T-helper 2 cell treated with Interferon-gamma antibody and Interleukin-4, amounts not matched to agents 100 ng/mL and 5 ng/mL, for 36 hours (primary cell): ENCODE measurements around the gene LACRT. TPM values are rescaled to one million over a fixed set of nuclear protein-coding genes. Genes with fewer than 3 reads are reported as not detected.

ENCODE experiments used
- intact Hi-C: fragments of 100-400 bp; cut with micrococcal nuclease; formaldehyde crosslinking; loops from one replicate; pipeline ENCODE4 v1.15.1; 2023
- total RNA-seq: library from RNA; stranded (reverse); gene quantifications from 2 replicates; pipeline ENCODE4 v1.2.3, GENCODE V29; 2022

Gene LACRT
- total RNA-seq, 1 donor from 2014 or later = not detected

DNA sequence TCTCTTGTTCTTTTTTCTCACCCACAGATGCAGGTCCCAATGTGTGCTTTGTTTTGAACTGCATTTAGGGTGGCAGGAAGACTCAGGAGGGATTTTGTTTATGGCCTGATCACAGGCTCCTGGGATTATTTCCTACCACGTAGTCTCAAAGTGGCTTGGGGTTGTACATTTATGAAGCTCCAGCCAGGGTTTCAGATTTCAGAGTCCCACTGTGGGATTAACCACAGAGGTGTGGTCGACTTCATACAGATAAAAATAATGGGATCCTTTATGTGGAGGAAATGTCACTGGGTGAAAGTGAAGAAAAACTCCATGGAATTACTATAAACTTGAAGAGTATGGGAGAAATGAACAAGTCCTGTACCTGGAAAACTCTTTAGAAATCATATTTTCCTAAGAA is 32.0 kb downstream of the LACRT start:
- intact Hi-C loops = loop anchor here (2.0 kb wide), 1 partner anchor 24 kb away; no protein-coding TSS in a partner anchor

DNA sequence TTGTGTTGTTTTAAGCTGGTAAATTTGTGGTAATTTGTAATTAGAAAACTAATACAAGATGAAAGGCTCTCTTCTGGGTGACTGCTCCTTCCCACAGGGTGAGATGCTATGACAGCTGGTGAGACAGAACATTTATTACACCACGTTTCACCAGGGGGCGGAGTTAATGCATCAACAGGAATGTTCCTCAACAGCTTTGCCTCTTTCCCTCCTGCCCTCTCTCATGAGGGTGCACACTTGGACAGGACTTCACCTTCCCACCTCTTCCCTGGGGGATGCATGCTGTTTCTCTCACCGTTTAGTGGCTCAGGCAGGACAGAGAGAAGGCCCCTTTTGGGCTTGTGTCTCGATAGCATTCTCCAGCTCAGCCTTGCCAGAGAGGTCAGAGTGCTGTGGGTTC is 32.9 kb downstream of the LACRT start:
- intact Hi-C loops = loop anchor here (2.0 kb wide), 1 partner anchor 23 kb away; no protein-coding TSS in a partner anchor

DNA sequence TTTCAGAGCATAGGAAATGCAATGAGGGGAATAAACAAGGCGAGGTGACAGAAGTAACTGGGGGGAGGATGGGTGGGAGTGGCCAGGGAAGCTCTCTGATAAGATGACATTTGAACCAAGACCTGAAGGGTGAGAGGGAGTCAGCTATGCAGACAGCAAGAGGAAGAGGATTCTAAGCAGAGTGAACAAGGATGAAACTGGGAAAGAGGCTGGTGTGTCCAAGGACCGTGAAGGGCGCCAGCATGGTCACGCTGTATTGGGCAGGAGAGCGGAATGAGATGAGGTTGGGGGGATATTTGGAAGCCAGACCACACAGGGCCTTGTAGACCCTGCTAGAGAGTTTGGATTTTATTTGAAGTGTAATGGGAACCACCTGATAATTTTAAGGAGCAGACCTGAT is 35.7 kb downstream of the LACRT start:
- intact Hi-C loops = no loop called here

DNA sequence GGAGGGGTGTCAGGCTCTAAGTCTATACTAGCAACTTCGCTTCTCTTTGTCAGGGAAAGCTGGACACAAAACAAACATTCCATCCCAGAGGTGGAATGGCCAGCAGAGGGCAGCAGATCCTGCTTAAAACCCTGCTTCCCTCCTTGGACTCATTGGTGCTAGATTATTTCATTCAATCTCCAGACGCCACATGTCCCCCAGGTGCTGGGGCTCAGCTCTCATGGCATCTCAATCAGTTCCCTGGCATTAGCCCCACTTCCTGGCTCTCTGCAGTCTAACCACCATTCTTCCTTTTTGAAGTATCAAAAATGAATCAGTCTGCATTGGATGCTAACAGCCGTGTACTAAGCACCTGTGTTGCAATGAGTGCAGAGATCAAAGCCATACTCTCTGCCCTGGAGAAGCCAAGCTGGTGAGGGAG is 38.2 kb downstream of the LACRT start:
- intact Hi-C loops = no loop called here

DNA sequence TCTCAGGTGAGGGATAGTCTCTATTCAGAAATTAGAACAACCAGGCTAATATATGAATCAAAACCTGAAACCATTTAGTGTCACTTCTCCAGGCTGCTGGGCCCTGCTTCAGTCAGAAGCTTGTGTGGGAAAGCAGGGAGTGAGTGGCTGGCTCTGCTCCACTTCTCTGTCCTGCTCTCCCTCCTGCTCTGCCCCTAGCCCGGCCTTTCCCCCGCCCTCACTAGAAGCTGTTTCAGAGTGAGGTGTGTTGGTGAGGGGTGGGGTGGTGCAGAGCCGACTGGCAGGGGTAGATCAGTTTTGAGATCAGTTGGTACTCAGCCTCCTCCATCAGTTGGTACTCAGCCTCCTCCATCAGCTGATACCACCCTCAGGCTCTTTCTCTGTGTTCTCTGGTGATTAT is 39.2 kb downstream of the LACRT start:
- intact Hi-C loops = no loop called here

DNA sequence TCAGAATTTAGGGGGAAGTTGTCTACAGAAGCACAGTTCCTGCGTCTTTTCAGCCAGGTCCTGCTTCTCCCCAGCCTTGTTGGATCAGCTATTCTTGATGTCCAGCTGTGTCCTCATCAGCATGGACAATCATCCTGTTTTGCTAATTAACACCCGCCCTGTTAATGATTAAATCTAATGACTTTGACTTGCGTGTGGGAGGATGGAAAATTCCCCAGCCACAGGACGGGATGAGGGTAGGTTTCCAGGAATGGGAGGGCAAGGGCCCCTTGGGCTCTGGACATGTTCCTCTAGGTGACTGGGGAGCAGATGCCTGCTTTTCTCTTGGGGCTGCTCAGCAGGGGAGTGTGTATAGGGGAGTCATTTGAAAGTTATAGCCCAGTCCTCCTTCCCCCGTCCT is 41.0 kb downstream of the LACRT start:
- intact Hi-C loops = no loop called here

DNA sequence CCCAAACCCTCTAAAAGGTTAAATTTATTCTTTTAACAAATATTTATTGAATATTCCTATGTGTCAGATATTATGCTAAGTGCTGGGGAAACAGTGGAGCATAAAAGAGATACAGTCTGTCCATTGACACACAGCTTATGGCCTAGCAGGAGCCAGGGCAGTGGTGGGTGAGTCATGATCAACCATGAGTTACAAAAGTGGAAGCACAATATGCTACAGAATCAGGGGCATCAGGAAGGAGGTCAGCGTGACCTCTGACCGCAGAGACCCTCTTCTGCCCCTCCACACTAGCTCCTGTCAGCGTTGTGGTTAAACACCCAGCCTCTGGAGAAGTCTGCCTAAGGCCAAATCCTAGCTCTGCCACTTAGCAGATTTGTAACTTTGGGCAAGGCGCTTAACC is 41.6 kb downstream of the LACRT start:
- intact Hi-C loops = no loop called here

DNA sequence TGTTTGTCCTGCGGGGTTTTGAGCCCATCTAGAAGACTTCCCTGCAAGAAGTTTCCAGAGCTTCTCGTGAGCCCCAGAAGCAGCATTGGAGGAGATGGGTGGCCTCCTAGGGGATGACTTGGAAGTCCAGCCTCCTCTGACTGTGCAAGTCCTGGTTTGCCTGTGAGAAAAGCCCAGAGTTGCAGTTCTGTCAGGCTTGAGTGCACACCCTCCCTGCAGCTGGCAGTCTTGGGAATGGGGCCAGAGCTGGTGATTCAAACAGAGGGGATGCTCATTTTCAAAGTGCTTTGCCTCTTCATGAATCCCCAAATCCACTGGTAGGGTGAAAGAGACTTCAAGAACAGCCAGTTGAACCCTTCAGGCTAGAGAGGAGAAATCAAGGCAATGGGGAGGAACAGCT is 42.4 kb downstream of the LACRT start:
- intact Hi-C loops = no loop called here

DNA sequence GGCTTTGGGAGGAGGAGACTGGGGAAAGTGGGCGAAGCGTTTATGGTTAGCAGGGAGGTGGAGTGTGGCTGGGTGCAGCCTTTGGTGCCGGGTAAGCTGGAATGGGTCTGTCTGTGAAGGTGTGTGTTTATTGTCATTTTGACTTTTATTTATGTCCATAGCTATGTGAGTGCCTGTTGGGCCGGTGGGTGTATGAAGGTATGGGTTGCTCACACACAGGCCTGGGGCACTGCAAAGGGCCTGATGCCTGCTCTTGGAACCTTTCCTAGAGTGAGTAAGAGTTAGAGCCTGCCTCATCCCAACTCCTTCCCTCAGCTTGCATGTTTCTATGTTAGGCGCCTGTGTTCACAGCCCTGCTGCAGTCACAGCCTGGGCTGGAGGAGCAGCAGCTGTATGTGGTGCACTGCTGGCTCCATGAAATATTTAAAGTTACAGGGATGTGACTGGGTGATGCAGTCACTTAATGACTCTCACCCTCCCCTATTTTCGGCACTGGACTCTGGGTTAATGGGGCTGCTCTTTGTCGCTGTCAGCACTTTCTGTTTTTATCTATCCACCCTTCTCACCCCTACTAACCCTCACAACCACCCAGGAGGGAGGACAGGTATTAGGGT is 43.6 kb downstream of the LACRT start:
- intact Hi-C loops = no loop called here

DNA sequence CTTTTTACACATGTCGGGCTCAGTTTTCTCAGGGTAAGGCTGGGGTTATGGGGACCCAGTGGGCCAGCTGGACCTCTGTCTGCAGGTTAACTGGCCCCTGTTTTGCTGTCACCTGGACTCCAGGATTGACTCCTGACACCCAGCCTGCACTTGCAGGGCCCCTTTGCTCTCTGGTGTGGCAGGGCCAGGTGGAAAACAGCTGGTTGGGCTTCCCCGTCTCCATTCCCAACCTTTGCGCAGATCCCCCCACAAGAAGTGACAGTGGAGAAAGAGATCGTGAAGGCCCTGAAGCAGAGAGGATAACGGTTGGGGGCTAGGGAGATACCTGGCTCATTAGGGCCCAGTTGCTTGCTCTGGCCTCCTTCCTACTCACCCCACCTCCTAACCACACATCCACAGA is 44.7 kb downstream of the LACRT start:
- intact Hi-C loops = no loop called here

DNA sequence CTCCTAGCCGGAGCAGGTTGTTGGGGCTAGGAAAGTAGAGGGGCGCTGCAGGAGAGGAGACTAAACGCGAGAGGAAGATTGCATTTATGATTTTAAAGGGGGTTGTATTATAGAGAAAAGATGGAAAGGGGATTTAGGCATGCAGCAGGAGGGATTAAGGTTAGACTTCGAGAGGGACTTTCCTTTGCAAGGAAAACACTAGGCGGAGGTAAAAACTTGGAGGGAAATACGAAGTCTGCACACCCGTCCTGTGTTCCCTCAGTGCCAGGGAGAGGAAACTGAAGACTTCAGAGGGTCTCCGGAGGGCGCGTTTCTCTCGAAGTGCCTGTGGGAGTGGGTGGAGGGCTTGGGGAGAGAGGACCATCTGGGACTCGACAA is 45.8 kb downstream of the LACRT start:
- intact Hi-C loops = no loop called here

DNA sequence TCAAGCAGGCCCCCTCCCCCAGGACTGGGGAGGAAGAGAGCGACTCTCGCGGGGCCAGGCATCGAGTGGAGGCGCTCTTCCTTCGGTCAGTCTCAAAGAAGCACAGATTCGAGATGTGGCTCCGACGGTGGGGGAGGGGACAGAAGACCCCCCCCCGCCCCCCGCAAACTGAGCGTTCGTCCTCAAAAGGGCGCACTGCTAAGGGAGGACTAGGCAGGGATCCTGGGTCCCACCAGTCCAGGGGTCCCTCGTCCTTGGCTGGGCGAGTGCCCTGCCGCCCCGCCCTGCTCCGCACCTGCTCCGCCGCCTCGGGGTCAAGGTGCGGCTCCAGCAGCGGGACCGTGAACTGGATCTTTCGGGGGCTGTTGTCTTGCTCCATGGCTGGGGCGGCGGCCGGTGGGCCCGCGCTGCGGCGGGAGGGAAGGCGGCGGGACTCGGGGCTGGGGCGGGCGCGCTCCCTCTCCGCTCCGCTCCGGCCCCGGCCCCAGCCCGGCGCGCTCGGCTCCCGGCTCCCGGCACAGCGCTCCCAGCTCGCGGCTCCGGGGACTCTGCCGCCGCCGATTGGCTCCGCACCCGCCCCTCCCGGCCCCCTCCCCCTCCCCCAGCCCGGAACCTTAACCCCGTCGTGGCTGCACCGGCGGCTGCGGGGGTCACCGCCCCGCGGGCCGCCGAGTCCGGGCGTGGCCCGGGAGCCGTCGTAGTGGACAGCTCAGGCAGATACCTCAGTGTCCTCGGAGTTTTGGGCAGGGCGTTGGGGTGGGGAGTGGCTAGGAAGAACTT is 46.4 kb downstream of the LACRT start, which contains the start of gene PPP1R1A:
PPP1R1A (minus strand) TSS at position 550 of the 780 bp plus-strand sequence; CDS start at position 379, 171 bp downstream.
- intact Hi-C loops = no loop called here

DNA sequence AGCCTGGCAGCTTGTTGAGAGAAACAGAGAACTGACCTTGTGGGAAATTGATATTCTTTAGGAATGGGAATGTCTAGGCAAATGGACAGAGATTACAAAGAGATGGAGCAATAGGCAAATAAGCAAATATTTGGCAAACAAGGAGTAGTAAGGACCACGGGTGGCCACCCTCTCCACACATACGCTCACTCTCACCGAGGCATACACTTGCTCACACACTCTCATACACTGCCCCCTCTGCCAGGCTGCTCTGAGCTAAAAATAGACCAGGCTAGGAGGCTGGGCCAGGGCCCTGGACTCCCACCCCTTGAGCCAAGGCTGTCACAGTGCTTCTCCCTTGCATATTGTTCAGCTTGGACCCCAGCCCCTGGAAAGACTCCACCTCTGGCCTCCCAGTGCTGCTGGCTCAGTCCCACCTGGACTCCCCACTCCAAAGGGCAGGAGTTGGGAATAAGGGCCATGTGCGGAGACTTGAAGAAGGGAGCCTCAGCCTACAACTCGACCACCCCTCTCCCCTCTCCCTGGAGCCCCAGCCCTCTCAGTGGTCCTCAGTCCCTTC is 47.3 kb downstream of the LACRT start:
- intact Hi-C loops = no loop called here

DNA sequence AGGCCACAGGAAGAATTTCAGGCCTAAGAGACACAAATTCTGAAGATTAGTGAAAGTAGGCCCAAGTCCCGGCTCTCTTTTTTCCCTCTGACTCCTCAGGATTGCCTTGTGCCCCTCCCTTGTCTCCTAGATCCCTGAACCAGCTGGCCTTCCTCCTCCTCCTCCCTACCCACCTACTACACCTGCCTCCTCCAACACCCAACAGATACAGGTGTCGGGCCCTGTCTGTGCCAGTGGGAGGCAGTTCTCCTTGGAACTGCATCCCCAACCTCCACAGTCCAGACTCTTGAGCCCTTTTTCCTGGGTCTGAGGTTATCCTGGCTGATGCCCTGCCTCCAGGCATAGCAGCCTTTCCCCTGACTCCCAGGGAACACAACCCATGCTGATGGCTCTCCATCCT is 48.1 kb downstream of the LACRT start:
- intact Hi-C loops = no loop called here

DNA sequence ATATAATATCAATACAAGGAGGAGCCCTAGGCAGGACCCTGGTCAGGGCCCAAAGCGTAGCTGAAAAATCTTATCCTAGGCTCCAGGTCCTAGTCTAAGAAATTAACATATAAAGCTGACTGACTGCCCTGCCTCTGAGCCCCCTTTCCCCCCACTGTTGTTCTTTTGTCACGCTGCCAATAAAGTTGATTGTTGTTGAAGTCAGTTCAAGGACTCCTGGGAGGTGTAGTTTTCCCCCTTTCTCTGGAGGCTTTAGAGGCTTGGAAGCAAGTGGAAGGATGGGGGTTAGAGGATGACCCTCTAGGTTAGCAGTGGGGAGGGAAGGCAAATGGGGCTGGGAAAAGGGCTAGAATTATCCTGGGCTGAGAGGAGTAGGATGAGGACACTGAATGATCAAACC is 49.5 kb downstream of the LACRT start:
- intact Hi-C loops = no loop called here

DNA sequence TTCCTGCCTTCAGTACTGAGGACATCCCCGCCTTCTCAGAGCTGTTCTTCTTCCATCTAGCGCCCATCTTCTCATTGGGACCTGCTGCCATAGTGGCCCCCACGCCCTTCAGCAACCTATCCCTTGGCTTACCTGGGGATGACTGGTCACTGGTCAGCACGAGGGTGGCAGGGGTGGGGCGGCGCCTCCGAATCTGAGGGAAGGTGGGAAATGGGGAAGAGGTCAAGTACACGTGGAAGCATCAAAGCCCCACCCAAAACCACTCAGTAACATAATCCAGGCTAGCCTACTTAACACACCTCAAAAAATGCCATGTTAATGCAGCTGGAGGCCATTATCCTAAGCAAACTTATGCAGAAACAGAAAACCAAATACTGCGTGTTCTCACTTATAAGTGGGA is 50.6 kb downstream of the LACRT start:
- intact Hi-C loops = no loop called here

DNA sequence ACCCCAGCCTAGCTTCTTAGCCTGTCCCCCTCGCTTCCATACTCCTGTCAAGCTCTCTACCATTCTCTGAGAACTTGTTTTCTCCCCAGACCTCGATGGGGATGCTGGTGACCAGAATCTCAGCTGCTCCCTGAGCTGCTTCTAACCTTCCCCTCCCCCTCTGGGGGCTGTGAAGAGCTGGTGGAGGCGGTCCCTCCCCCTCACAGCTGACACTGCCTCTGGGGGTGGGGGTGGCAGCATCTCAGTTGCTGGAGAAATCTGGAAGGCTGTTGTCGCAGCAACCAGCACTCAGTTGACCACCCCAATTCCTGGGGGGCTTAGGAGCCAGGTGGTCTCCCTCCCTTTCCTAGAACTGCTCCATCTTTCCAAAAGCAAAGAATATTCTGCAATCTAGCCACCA is 51.0 kb downstream of the LACRT start:
- intact Hi-C loops = no loop called here

DNA sequence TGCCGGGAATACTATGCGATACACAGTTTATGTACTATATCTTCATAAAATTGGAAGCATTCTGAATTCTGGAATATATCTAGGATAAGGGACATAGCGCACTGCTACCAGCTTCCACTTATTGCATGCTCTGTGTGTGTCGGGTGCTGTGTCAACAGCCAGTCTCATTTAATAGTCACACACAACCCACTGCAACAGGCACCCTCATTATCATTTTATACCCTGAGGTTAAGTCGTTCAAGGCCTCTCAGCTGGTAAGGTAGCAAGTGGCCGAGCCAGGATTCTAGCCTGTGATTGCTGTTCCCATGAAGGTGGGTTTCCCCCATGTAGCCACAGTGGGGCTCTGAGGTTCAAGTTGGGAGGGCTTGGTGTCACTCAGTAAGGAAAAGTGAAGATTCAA is 53.3 kb downstream of the LACRT start:
- intact Hi-C loops = no loop called here
